OCI-LY1 (cell line): ENCODE data around the gene COMP.

Source experiments
- EZH2 ChIP-seq: fragments of 200-600 bp; sonication (generic), shearing (Covaris generic); IDR thresholded peaks from 2 replicates; pipeline ENCODE4 v1.8.0; 2017; ENCODE audit warnings: borderline replicate concordance, mixed run types, mild to moderate bottlenecking, antibody characterized with exemption, low read length, moderate library complexity, mixed read lengths
- TF ChIP-seq, protein P1 (sequence below): fragments of 200-600 bp; sonication (generic), shearing (Covaris generic); IDR thresholded peaks from 2 replicates; pipeline ENCODE4 v1.5.1; 2017; ENCODE audit warnings: mild to moderate bottlenecking, antibody characterized with exemption, low read length, moderate library complexity, mixed read lengths

DNA sequence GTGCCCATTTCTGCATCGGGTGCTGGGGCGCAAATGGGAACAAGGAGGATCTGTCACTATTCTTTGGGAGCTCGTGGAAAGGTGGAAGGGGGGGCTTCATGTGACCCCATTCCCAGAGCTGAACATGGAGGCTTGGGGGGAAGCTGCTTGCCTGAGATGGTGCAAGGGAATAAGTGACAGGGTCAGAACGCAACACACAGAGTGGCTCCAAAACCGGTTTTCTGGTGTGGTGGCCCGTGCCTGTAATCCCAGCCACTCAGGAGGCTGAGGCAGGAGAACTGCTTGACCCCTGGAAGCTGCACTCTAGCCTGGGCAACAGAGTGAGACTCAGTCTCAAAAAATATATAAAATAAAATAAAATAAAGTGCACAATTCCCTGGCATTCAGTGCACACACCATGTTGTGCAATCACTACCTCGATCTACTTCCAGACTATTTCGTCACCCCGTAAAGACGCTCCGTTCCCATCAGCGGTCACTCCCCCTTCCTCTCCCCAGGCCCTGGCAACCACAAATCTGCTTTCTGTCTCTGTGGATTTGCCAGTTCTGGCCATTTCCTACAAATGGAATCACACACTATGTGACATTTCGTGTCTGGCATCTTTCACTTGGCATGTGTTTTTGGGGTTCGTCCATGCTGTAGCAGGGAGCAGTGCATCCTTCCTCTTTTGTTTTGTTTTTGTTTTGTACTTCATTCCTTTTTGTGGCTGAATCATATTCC lies 18.2 kb upstream of the COMP start:
- no peak for TF ChIP-seq EZH2
- TF ChIP-seq, protein P1, sequence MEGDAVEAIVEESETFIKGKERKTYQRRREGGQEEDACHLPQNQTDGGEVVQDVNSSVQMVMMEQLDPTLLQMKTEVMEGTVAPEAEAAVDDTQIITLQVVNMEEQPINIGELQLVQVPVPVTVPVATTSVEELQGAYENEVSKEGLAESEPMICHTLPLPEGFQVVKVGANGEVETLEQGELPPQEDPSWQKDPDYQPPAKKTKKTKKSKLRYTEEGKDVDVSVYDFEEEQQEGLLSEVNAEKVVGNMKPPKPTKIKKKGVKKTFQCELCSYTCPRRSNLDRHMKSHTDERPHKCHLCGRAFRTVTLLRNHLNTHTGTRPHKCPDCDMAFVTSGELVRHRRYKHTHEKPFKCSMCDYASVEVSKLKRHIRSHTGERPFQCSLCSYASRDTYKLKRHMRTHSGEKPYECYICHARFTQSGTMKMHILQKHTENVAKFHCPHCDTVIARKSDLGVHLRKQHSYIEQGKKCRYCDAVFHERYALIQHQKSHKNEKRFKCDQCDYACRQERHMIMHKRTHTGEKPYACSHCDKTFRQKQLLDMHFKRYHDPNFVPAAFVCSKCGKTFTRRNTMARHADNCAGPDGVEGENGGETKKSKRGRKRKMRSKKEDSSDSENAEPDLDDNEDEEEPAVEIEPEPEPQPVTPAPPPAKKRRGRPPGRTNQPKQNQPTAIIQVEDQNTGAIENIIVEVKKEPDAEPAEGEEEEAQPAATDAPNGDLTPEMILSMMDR: no peak
